ENCODE results near the gene ACTR1B. TPM values are rescaled to one million over a fixed set of nuclear protein-coding genes. Genes with fewer than 3 reads are reported as not detected.
"Not testable (repeated sequence)": the region's sequence is repeated elsewhere in the genome, so short reads cannot be mapped to it uniquely, and the experiment has no call there.

The ACTR1B gene
- polyA plus RNA-seq, 3 donors from 2014 or later = 15.3 to 19.3 (median 17.3) TPM

DNA sequence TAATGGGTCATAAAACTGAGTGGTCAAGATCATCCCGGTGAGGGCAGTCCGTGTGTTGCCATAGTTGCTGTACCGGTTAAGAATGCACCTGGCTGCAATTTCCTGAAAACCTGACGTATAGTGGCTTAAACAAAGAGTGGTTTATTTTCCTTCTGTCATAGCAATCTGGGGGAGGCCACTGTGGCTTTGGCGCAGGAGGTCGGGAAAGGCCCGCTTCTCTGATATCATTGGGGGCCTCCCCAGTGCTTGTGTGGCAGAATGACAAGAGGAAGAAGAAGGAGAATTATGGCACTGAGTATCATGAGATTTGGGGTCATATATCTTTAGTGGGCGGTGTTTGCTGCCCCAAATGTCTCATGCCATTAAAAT lies 10.1 kb upstream of the ACTR1B start:
- Mint-ChIP-seq H3K9me3 (no peaks in the 10 kb centered on the region), H3K4me3 (no peak overlapping the region), H3K27me3 (ENCODE audit: low read depth in 3 of 3) (peaks cover 0 to 3% (median 2%) of the 10 kb centered on the region in 3 donors), H3K4me1 (no peaks in the 10 kb centered on the region), H3K27ac (no peak overlapping the region), H3K36me3 (peaks cover 0 to 5% (median 0%) of the 10 kb centered on the region in 3 donors)
- DNase-seq = no peak

- Mint-ChIP-seq H3K36me3 (peaks cover 0 to 5% (median 0%) of the 10 kb centered on the region in 3 donors), H3K27me3 (ENCODE audit: low read depth in 3 of 3) (peaks cover 0 to 2% (median 2%) of the 10 kb centered on the region in 3 donors), H3K27ac (no peak overlapping the region), H3K9me3 (no peaks in the 10 kb centered on the region), H3K4me1 (no peaks in the 10 kb centered on the region), H3K4me3 (no peak overlapping the region)
- DNase-seq = no peak
Observed at GRCh38 chr2:97673182-97673914, 9.5 kb upstream of the ACTR1B start.

- H3K9me3 Mint-ChIP-seq; DNase-seq; H3K4me1 Mint-ChIP-seq; H3K27me3 Mint-ChIP-seq (ENCODE audit: low read depth in 3 of 3); H3K27ac Mint-ChIP-seq; H3K4me3 Mint-ChIP-seq; H3K36me3 Mint-ChIP-seq: not testable (repeated sequence)
Observed at GRCh38 chr2:97672606-97673140, 8.8 kb upstream of the ACTR1B start.

- Mint-ChIP-seq H3K4me1 (no peaks in the 10 kb centered on the region), H3K36me3 (no peaks in the 10 kb centered on the region), H3K9me3 (no peaks in the 10 kb centered on the region), H3K27ac (no peak overlapping the region), H3K27me3 (ENCODE audit: low read depth in 3 of 3) (peaks cover 0 to 2% (median 0%) of the 10 kb centered on the region in 3 donors), H3K4me3 (no peak overlapping the region)
- DNase-seq = no peak
Observed at GRCh38 chr2:97671526-97671925, 7.7 kb upstream of the ACTR1B start.

GRCh38 chr2:97670471-97670870 lies 6.6 kb upstream of the ACTR1B start:
- Mint-ChIP-seq H3K9me3 (no peaks in the 10 kb centered on the region), H3K27me3 (ENCODE audit: low read depth in 3 of 3) (peaks cover 0 to 3% (median 0%) of the 10 kb centered on the region in 3 donors), H3K36me3 (no peaks in the 10 kb centered on the region), H3K4me3 (no peak overlapping the region), H3K27ac (no peak overlapping the region), H3K4me1 (peaks cover 0 to under 1% of the 10 kb centered on the region in 2 donors)
- no peak for DNase-seq

DNA sequence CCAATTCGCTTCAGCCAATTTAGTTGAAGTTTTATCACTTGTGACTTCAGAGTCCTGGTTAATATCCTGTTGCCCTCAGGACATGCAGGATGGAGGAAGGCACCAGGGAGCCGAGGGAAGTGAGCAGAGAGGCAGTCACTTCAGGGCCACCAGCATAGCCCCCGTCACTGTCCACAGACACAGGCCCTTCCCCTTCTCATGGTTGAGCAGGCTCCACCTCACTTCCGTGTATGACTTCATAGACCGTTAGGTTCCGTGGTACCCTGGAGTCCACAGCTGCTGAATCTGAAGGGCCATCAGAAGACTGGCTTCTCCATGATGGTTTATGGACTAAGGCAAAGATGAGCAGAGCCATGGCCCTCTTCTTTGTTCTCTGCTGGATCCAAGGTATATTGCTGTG lies 5.6 kb upstream of the ACTR1B start, which contains the start of gene C2orf92:
TSS of gene C2orf92 (plus strand) at position 266 of the 400 bp plus-strand sequence. CDS start at position 342, 76 bp downstream.
- H3K27ac Mint-ChIP-seq = no peak within 1 kb of the TSS
- H3K36me3 Mint-ChIP-seq = no peaks in the 10 kb centered on the region
- no peaks in the 10 kb centered on the region for H3K9me3 Mint-ChIP-seq
- H3K4me1 Mint-ChIP-seq = peaks cover 7 to 10% of the 10 kb centered on the region in 2 donors
- no peak for DNase-seq
- no peak within 1 kb of the TSS for H3K4me3 Mint-ChIP-seq
- peaks cover 0 to 3% (median 0%) of the 10 kb centered on the region in 3 donors for H3K27me3 Mint-ChIP-seq (ENCODE audit: low read depth in 3 of 3)

DNA sequence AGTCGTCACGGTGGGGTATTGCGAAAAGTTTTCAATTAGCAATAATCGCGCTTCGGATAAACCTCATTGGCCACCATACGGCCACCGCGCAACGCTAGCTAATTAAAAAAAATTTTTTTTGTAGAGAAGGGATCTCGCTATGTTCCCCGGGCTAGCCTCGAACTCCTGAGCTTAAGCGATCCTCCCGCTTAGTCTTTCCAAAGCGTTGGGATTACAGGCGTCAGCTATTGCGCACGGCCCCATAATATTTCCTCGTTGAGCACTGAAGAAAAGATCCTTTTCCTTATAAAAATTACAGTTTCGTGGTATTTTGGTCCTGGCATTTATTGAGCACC lies 759 bp upstream of the ACTR1B start:
- no peaks in the 10 kb centered on the region for H3K9me3 Mint-ChIP-seq
- peaks cover 2 to 7% (median 5%) of the 10 kb centered on the region in 3 donors for H3K27me3 Mint-ChIP-seq (ENCODE audit: low read depth in 3 of 3)
- H3K36me3 Mint-ChIP-seq = no peaks in the 10 kb centered on the region
- peaks cover 31 to 41% of the 10 kb centered on the region in 2 donors for H3K4me1 Mint-ChIP-seq
- H3K27ac Mint-ChIP-seq = peak overlapping the region; percentile 95 to 99 (median 97)
- no peak for DNase-seq
- peak overlapping the region; percentile 88 to 98 (median 97) for H3K4me3 Mint-ChIP-seq

DNA sequence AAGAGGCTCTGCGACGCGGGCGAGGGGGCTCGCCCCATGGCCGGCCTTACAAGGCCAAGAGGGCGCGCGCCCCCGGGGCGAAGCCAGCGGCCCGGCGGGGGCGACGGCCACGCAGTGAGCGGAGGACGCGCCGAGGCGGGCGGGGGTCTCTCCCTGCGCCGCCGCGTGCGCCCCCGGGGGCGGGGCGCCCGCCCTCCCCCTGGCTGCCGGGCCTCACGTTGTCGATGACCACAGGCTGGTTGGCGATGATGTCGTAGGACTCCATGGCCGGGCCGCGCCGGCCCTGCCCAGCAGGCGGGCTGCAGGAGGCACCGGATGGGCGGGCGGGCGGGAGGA lies 250 bp downstream of the ACTR1B start:
- DNase-seq = no peak

GRCh38 chr2:97662895-97663625 lies 784 bp downstream of the ACTR1B start:
- Mint-ChIP-seq H3K27ac (peak overlapping the region; percentile 97 to 98 (median 97)), H3K4me1 (peaks cover 31 to 41% of the 10 kb centered on the region in 2 donors), H3K4me3 (peak overlapping the region; percentile 92 to 95 (median 93)), H3K27me3 (ENCODE audit: low read depth in 3 of 3) (peaks cover 2 to 7% (median 5%) of the 10 kb centered on the region in 3 donors), H3K36me3 (peaks cover 0 to 6% (median 0%) of the 10 kb centered on the region in 3 donors), H3K9me3 (no peaks in the 10 kb centered on the region)
- DNase-seq = peak; percentile 66 to 76 (median 70)

More for the DNA sequence above, 250 bp downstream of the ACTR1B start:
- peak overlapping the region; percentile 92 to 95 (median 93) for H3K4me3 Mint-ChIP-seq
- H3K9me3 Mint-ChIP-seq = no peaks in the 10 kb centered on the region
- peak overlapping the region in 2 of 6 donors; percentile 97 to 98 for H3K27ac Mint-ChIP-seq
- H3K36me3 Mint-ChIP-seq = peaks cover 0 to under 1% (median 0%) of the 10 kb centered on the region in 3 donors
- H3K27me3 Mint-ChIP-seq (ENCODE audit: low read depth in 3 of 3) = peaks cover 2 to 7% (median 5%) of the 10 kb centered on the region in 3 donors
- peaks cover 31 to 41% of the 10 kb centered on the region in 2 donors for H3K4me1 Mint-ChIP-seq

DNA sequence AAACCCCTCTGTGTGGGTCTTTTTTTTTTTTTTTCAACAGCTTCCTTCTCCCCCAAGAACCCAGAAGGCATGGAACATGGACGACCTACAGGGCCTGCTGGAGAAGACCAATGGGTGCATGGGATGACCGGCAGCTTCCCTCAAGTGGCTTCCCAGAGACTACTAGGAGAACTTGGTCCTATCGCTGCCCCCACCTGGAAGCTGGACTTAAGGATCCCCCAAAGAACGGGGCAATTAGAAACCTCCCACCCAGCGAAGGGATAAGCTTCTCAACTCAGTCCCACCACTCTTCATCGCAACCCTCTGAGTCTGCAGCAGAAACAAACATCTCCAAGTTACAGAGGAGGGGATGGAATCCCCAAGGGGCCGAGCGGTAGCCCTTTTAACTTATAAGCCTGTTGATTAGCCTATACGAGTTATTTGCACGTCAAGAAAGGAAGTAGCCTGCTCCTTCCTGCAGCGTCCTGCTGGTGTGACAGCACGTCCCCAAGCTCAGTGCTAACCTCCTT lies 1.4 kb downstream of the ACTR1B start:
- Mint-ChIP-seq H3K4me3 (peak overlapping the region; percentile 92 to 95 (median 93)), H3K9me3 (no peaks in the 10 kb centered on the region), H3K27ac (peak overlapping the region; percentile 97 to 98 (median 97)), H3K4me1 (peaks cover 31 to 41% of the 10 kb centered on the region in 2 donors), H3K36me3 (peaks cover 0 to 7% (median 3%) of the 10 kb centered on the region in 3 donors), H3K27me3 (ENCODE audit: low read depth in 3 of 3) (peaks cover 2 to 7% (median 5%) of the 10 kb centered on the region in 3 donors)
- peak in 1 of 3 donors; percentile 43 for DNase-seq

GRCh38 chr2:97661927-97662326 lies 1.9 kb downstream of the ACTR1B start:
- H3K9me3 Mint-ChIP-seq = no peaks in the 10 kb centered on the region
- peaks cover 31 to 41% of the 10 kb centered on the region in 2 donors for H3K4me1 Mint-ChIP-seq
- peak overlapping the region; percentile 92 to 95 (median 93) for H3K4me3 Mint-ChIP-seq
- peaks cover 0 to 7% (median 3%) of the 10 kb centered on the region in 3 donors for H3K36me3 Mint-ChIP-seq
- peak overlapping the region in 5 of 6 donors; percentile 97 to 98 (median 97) for H3K27ac Mint-ChIP-seq
- DNase-seq = no peak
- peaks cover 2 to 7% (median 5%) of the 10 kb centered on the region in 3 donors for H3K27me3 Mint-ChIP-seq (ENCODE audit: low read depth in 3 of 3)

- Mint-ChIP-seq H3K36me3 (peaks cover 0 to 7% (median 3%) of the 10 kb centered on the region in 3 donors), H3K4me3 (no peak overlapping the region), H3K9me3 (no peaks in the 10 kb centered on the region), H3K4me1 (peaks cover 31 to 41% of the 10 kb centered on the region in 2 donors), H3K27ac (no peak overlapping the region), H3K27me3 (ENCODE audit: low read depth in 3 of 3) (peaks cover 0 to 7% (median 5%) of the 10 kb centered on the region in 3 donors)
- no peak for DNase-seq
Observed at GRCh38 chr2:97660775-97661389, 3.0 kb downstream of the ACTR1B start.

DNA sequence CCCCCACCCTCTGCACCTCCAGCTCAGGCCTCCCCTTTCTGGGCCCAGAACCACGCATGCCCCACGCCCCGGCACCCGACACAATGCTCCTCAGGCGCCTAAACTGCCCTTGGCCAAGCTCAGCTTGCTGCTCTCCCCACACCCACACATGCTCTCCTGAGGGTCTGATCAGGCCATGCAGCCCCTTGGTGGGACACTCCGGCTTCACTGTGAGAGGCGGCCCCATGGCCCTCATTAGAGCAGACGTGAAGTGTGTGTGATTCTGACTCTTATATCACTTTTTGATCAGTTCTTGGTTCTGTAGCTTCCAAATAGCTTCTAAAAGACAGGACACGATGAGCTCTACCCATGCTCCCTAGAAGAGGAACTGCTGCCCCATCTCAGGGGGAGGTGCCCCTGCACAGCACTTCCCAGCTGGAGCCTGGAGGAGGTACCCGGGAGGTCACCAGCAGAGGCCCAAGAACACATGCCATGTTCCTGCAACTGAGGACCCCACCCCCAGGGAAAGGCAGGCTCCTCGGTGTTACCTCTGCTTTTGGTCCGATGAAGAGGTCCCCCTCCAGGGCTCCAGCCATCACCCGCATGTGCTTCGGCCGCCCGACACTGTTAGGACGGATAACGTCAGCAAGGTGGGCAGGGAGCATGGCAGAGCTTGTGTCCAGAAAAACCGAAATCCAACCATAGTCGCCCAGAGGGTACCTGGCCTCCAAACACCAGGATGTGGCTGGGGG lies 3.6 kb downstream of the ACTR1B start:
- H3K4me3 Mint-ChIP-seq = no peak overlapping the region

More for the DNA sequence above, 3.6 kb downstream of the ACTR1B start:
- H3K9me3 Mint-ChIP-seq = peaks cover 0 to 1% (median 0%) of the 10 kb centered on the region in 6 donors
- peaks cover 0 to 7% (median 3%) of the 10 kb centered on the region in 3 donors for H3K36me3 Mint-ChIP-seq
- peaks cover 0 to 7% (median 5%) of the 10 kb centered on the region in 3 donors for H3K27me3 Mint-ChIP-seq (ENCODE audit: low read depth in 3 of 3)
- DNase-seq = no peak
- no peak overlapping the region for H3K27ac Mint-ChIP-seq
- peaks cover 31 to 38% of the 10 kb centered on the region in 2 donors for H3K4me1 Mint-ChIP-seq

Data from immature natural killer cell (primary cell).